HCT116 (cell line): ENCODE measurements around the gene TMEM125. TPM values are rescaled to one million over a fixed set of nuclear protein-coding genes. Genes with fewer than 3 reads are reported as not detected.

Experiments used
- ATAC-seq: fragments of 200-7000 bp; cut with Tn5 transposase; 2 replicates; pipeline ENCODE4 v1.9.1; 2020; ENCODE audit warnings: mild to moderate bottlenecking, moderate library complexity
- BruUV-seq: library from RNA; stranded (reverse); fragments of 400-500 nt; replicated peaks from 2 replicates; lab custom pipeline; 2021; lab: Mats Ljungman, UMichigan
- CTCF ChIA-PET: fragments of 300-600 bp; sonication (Branson Sonifier 250); formaldehyde crosslinking; loops from one replicate; lab custom pipeline; 2021; ENCODE audit warnings: antibody characterized with exemption; lab: Charles Lee
- POLR2A ChIA-PET: fragments of 300-600, 350-600 bp; sonication (Branson Sonifier 250); formaldehyde crosslinking; loops from one replicate; lab custom pipeline; 2021; ENCODE audit warnings: antibody characterized with exemption; lab: Charles Lee
- RAD21 ChIA-PET, 2 experiments: fragments of 300-600 bp; sonication (Branson Sonifier 250); formaldehyde crosslinking; loops; one replicate each; lab custom pipeline; 2023; ENCODE audit warnings: low total read pairs in 2 of 2; ENCODE audit not compliant: uncharacterized antibody in 2 of 2, unreplicated experiment in 2 of 2, low non-redundant PET in 1 of 2; lab: Charles Lee
- DNase-seq: peaks from one replicate; pipeline ENCODE4 v3.0.0-alpha.2; 2010; ENCODE audit warnings: low read depth, low spot score
- H2AFZ ChIP-seq: fragments of 200-600 bp; shearing (Covaris generic), sonication (generic); 2 replicates; pipeline ENCODE4 v1.6.1; 2017; ENCODE audit warnings: low read depth, mixed run types, mixed read lengths, antibody characterized with exemption, low read length; ENCODE audit not compliant: poor library complexity, severe bottlenecking
- H3K27ac ChIP-seq: 2 replicates; pipeline ENCODE4 v1.5.1; 2012; ENCODE audit warnings: low read depth, low read length
- H3K27me3 ChIP-seq: fragments of 200-600 bp; sonication (generic); 2 replicates; pipeline ENCODE4 v1.6.1; 2016; ENCODE audit warnings: mixed run types, low read length, mixed read lengths; ENCODE audit not compliant: insufficient read depth
- H3K36me3 ChIP-seq, 2 experiments: fragments of 200-500 bp in 1 of 2; fragments of 200-600 bp in 1 of 2; sonication (Bioruptor generic) in 1 of 2; sonication (generic) in 1 of 2; 2 replicates each; pipeline versions ENCODE4 v1.5.1 to v1.6.1; 2014 to 2016; ENCODE audit warnings: low read length in 2 of 2, inconsistent platforms in 1 of 2, mixed read lengths in 1 of 2, mixed run types in 1 of 2; ENCODE audit not compliant: insufficient read depth in 2 of 2, control insufficient read depth in 1 of 2
- H3K4me1 ChIP-seq, 2 experiments: fragments of 200-600 bp in 1 of 2; sonication (generic) in 1 of 2; 2 replicates each; pipeline versions ENCODE4 v1.5.1 to v1.6.1; 2012 to 2017; ENCODE audit warnings: low read length in 2 of 2, inconsistent platforms in 1 of 2, mild to moderate bottlenecking in 1 of 2, mixed read lengths in 1 of 2, mixed run types in 1 of 2, moderate library complexity in 1 of 2; ENCODE audit not compliant: insufficient read depth in 2 of 2, control insufficient read depth in 1 of 2
- H3K4me2 ChIP-seq: fragments of 200-600 bp; sonication (generic); 2 replicates; pipeline ENCODE4 v1.6.1; 2017; ENCODE audit warnings: mixed run types, low read length, mixed read lengths
- H3K4me3 ChIP-seq, 2 experiments: fragments of 200-600 bp in 1 of 2; sonication (generic) in 1 of 2; replicated peaks in 1 of 2; 2 replicates each; pipeline ENCODE4 v1.5.1; 2011 to 2016; ENCODE audit warnings: low read length in 2 of 2, control low read depth in 1 of 2, low read depth in 1 of 2, mild to moderate bottlenecking in 1 of 2, mixed read lengths in 1 of 2, mixed run types in 1 of 2
- H3K79me2 ChIP-seq: fragments of 200-600 bp; sonication (generic); 2 replicates; pipeline ENCODE4 v1.6.1; 2017; ENCODE audit warnings: mild to moderate bottlenecking, mixed run types, low read length, moderate library complexity, mixed read lengths; ENCODE audit not compliant: insufficient read depth
- H3K9ac ChIP-seq: fragments of 200-600 bp; sonication (generic); 2 replicates; pipeline ENCODE4 v1.6.1; 2016; ENCODE audit warnings: low read length, mixed read lengths
- H3K9me2 ChIP-seq: fragments of 200-600 bp; sonication (generic), shearing (Covaris generic); 2 replicates; pipeline ENCODE4 v1.6.1; 2017; ENCODE audit warnings: mixed run types, mild to moderate bottlenecking, moderate library complexity; ENCODE audit not compliant: insufficient read depth
- H3K9me3 ChIP-seq, 2 experiments: fragments of 200-500 bp in 1 of 2; fragments of 200-600 bp in 1 of 2; sonication (Bioruptor generic) in 1 of 2; sonication (generic) in 1 of 2; 2 replicates each; pipeline ENCODE4 v1.6.1; 2014 to 2017; ENCODE audit warnings: low read length in 2 of 2, mixed read lengths in 2 of 2, inconsistent platforms in 1 of 2, low read depth in 1 of 2, mild to moderate bottlenecking in 1 of 2, mixed run types in 1 of 2, moderate library complexity in 1 of 2; ENCODE audit not compliant: control insufficient read depth in 1 of 2, insufficient read depth in 1 of 2
- H4K20me1 ChIP-seq: fragments of 200-600 bp; sonication (generic), shearing (Covaris generic); 2 replicates; pipeline ENCODE4 v1.6.1; 2017; ENCODE audit warnings: mixed run types, mild to moderate bottlenecking, moderate library complexity; ENCODE audit not compliant: insufficient read depth
- ATF3 ChIP-seq: IDR thresholded peaks from 2 replicates; pipeline ENCODE4 v1.6.1; 2012
- CBX3 ChIP-seq: IDR thresholded peaks from 2 replicates; pipeline ENCODE4 v1.6.1; 2012; ENCODE audit warnings: low read depth
- EGR1 ChIP-seq: IDR thresholded peaks from 2 replicates; pipeline ENCODE4 v1.6.1; 2012; ENCODE audit warnings: low read depth
- EZH2 ChIP-seq: fragments of 200-600 bp; sonication (generic); IDR thresholded peaks from 2 replicates; pipeline ENCODE4 v1.6.1; 2017; ENCODE audit warnings: antibody characterized with exemption, mixed run types
- EZH2phosphoT487 ChIP-seq: fragments of 200-600 bp; IDR thresholded peaks from 2 replicates; pipeline ENCODE4 v1.6.1; 2018; ENCODE audit warnings: antibody characterized with exemption, borderline replicate concordance
- FOSL1 ChIP-seq: IDR thresholded peaks from 2 replicates; pipeline ENCODE4 v1.6.1; 2012; ENCODE audit warnings: low read depth
- MAX ChIP-seq: IDR thresholded peaks from 2 replicates; pipeline ENCODE4 v1.6.1; 2012
- POLR2AphosphoS5 ChIP-seq: IDR thresholded peaks from 2 replicates; pipeline ENCODE4 v1.6.1; 2011; ENCODE audit warnings: mild to moderate bottlenecking, low read depth, low read length, moderate library complexity
- RAD21 ChIP-seq: IDR thresholded peaks from 2 replicates; pipeline ENCODE4 v1.6.1; 2012; ENCODE audit warnings: low read depth, mild to moderate bottlenecking
- SIN3A ChIP-seq: IDR thresholded peaks from 2 replicates; pipeline ENCODE4 v1.6.1; 2012; ENCODE audit warnings: low read depth
- SRF ChIP-seq: IDR thresholded peaks from 2 replicates; pipeline ENCODE4 v1.6.1; 2012; ENCODE audit warnings: low read depth
- YY1 ChIP-seq: IDR thresholded peaks from 2 replicates; pipeline ENCODE4 v1.6.1; 2011; ENCODE audit warnings: low read length, low read depth, moderate library complexity, mild to moderate bottlenecking; ENCODE audit not compliant: insufficient replicate concordance; ENCODE audit errors: extremely low read depth
- ZFX ChIP-seq: fragments of 450-650 bp; IDR thresholded peaks from 2 replicates; pipeline ENCODE4 v1.6.1; 2017
- ZNF274 ChIP-seq: fragments of 200-500 bp; sonication (Bioruptor generic); IDR thresholded peaks from 2 replicates; pipeline ENCODE4 v1.6.1; 2014; ENCODE audit warnings: mild to moderate bottlenecking, low read depth, low read length, inconsistent platforms
- intact Hi-C: fragments of 100-400 bp; cut with micrococcal nuclease; formaldehyde crosslinking; loops from 2 replicates; pipeline ENCODE4 v1.10.0; 2022
- total RNA-seq: library from RNA; stranded (reverse); gene quantifications from one replicate; pipeline ENCODE4 v1.2.1, GENCODE V29; 2021; ENCODE audit not compliant: unreplicated experiment
- TF ChIP-seq, protein P1 (sequence below): IDR thresholded peaks from 2 replicates; pipeline ENCODE4 v1.6.1; 2012; ENCODE audit warnings: low read depth
- TF ChIP-seq, protein P2 (sequence below): IDR thresholded peaks from 2 replicates; pipeline ENCODE4 v1.6.1; 2011; ENCODE audit warnings: mild to moderate bottlenecking, low read length, moderate library complexity; ENCODE audit not compliant: insufficient replicate concordance; ENCODE audit errors: extremely low read depth

TMEM125 gene
- total RNA-seq, 1 experiment from 2014 or later = 13.9 TPM

- intact Hi-C loops = no loop called here
- CTCF ChIA-PET = interaction anchor here (1.2 to 2.5 kb wide), 2 partner anchors 150 to 181 kb away, joined by 3 to 6 read pairs; no protein-coding TSS in a partner anchor
- BruUV-seq = no TSS peak
Observed at GRCh38 chr1:43233631-43234030, 36.2 kb upstream of the TMEM125 start.

More at GRCh38 chr1:43233631-43234030, 36.2 kb upstream of the TMEM125 start:
- RAD21 ChIA-PET = interaction anchor here in 1 of 2 experiments (0.6 kb wide), 1 partner anchor 103 kb away, joined by 3 read pairs; no protein-coding TSS in a partner anchor
- Histone ChIP-seq H3K36me3 (no peaks in the 10 kb centered on the region), H4K20me1 (no peaks in the 10 kb centered on the region), H3K27me3 (no peaks in the 10 kb centered on the region), H3K4me1 (peaks cover 4 to 7% of the 10 kb centered on the region in 2 experiments; a peak in 2 of 4 replicates), H3K27ac (no peak overlapping the region), H3K9me3 (no peaks in the 10 kb centered on the region), H3K79me2 (no peaks in the 10 kb centered on the region), H3K9me2 (no peaks in the 10 kb centered on the region), H3K9ac (no peak overlapping the region), H3K4me2 (no peak overlapping the region), H2AFZ (no peak overlapping the region), H3K4me3 (no peak overlapping the region)
- DNase-seq = no peak
- no peak for ATAC-seq
- POLR2A ChIA-PET = no interaction called here
- TF ChIP-seq MAX (no peak), POLR2AphosphoS5 (no peak), CBX3 (no peak), ZFX (no peak), SRF (no peak), EGR1 (no peak), SIN3A (no peak), EZH2 (no peak), FOSL1 (no peak), YY1 (no peak), ATF3 (no peak), ZNF274 (no peak), RAD21 (no peak), EZH2phosphoT487 (no peak)
- TF ChIP-seq, protein P1, sequence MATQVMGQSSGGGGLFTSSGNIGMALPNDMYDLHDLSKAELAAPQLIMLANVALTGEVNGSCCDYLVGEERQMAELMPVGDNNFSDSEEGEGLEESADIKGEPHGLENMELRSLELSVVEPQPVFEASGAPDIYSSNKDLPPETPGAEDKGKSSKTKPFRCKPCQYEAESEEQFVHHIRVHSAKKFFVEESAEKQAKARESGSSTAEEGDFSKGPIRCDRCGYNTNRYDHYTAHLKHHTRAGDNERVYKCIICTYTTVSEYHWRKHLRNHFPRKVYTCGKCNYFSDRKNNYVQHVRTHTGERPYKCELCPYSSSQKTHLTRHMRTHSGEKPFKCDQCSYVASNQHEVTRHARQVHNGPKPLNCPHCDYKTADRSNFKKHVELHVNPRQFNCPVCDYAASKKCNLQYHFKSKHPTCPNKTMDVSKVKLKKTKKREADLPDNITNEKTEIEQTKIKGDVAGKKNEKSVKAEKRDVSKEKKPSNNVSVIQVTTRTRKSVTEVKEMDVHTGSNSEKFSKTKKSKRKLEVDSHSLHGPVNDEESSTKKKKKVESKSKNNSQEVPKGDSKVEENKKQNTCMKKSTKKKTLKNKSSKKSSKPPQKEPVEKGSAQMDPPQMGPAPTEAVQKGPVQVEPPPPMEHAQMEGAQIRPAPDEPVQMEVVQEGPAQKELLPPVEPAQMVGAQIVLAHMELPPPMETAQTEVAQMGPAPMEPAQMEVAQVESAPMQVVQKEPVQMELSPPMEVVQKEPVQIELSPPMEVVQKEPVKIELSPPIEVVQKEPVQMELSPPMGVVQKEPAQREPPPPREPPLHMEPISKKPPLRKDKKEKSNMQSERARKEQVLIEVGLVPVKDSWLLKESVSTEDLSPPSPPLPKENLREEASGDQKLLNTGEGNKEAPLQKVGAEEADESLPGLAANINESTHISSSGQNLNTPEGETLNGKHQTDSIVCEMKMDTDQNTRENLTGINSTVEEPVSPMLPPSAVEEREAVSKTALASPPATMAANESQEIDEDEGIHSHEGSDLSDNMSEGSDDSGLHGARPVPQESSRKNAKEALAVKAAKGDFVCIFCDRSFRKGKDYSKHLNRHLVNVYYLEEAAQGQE = no peak
- TF ChIP-seq, protein P2, sequence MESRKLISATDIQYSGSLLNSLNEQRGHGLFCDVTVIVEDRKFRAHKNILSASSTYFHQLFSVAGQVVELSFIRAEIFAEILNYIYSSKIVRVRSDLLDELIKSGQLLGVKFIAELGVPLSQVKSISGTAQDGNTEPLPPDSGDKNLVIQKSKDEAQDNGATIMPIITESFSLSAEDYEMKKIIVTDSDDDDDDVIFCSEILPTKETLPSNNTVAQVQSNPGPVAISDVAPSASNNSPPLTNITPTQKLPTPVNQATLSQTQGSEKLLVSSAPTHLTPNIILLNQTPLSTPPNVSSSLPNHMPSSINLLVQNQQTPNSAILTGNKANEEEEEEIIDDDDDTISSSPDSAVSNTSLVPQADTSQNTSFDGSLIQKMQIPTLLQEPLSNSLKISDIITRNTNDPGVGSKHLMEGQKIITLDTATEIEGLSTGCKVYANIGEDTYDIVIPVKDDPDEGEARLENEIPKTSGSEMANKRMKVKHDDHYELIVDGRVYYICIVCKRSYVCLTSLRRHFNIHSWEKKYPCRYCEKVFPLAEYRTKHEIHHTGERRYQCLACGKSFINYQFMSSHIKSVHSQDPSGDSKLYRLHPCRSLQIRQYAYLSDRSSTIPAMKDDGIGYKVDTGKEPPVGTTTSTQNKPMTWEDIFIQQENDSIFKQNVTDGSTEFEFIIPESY = no peak
